Measurements from ENCODE around the gene MATN4. TPM values are rescaled to one million over a fixed set of nuclear protein-coding genes. Genes with fewer than 3 reads are reported as not detected.

MATN4 gene
- total RNA-seq, 1 experiment from 2014 or later = 0.64 TPM

DNA sequence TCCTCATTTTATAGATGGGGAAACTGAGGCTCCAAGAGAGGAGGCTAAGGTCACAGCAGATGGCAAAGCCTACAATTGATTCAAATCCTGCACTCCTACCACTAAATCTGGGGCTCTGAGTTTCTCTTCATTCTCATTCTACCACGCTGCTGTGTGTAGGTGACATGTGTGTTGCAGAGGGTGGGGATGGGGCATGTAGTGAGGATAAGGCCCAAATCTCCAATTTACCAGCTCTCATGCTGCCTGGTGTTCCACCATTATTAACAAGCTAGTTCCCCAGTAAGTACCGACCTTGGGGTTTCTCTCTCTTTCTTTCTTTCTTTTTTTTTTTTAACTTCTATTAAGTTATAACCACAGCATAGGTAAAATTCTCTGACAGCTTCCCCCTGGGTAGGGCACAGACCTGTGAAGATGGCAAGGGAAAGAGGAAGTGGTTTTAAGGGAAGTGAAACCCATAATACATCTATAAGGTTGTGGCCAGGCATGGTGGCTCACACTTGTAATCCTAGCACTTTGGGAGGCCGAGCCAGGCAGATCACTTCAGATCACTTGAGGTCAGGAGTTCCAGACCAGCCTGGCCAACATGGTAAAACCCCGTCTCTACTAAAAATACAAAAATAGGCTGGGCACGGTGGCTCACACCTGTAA lies 13.0 kb upstream of the MATN4 start:
- no TSS peak for BruUV-seq (replicated peaks)
- no peak for TF ChIP-seq CEBPB (IDR thresholded peaks at IDR 0.05; ENCODE audit: low read depth)
- TF ChIP-seq TCF7L2 (IDR thresholded peaks at IDR 0.05; ENCODE audit: borderline replicate concordance, extremely low read depth, insufficient read depth, insufficient read length) = no peak
- no peak for TF ChIP-seq YY1 (IDR thresholded peaks at IDR 0.05; ENCODE audit: extremely low read depth, insufficient replicate concordance, low read depth, low read length)
- TF ChIP-seq REST (IDR thresholded peaks at IDR 0.05; ENCODE audit: low read depth) = no peak
- no peak for TF ChIP-seq ZNF274 (IDR thresholded peaks at IDR 0.05; ENCODE audit: low read depth, low read length)
- no peak for TF ChIP-seq CBX3 (IDR thresholded peaks at IDR 0.05; ENCODE audit: low read depth)
- Histone ChIP-seq H3K4me1 (ENCODE audit: control insufficient read depth in 1 of 2, insufficient read depth in 2 of 2, low read length in 2 of 2) (no peaks in the 10 kb centered on the region), H3K79me2 (ENCODE audit: insufficient read depth, low read length) (no peaks in the 10 kb centered on the region), H3K4me2 (ENCODE audit: low read length) (no peak overlapping the region), H3K27ac (ENCODE audit: low read depth, low read length) (no peak overlapping the region), H3K27me3 (ENCODE audit: insufficient read depth, low read length) (no peaks in the 10 kb centered on the region), H3K9me3 (ENCODE audit: control insufficient read depth in 1 of 2, insufficient read depth in 1 of 2, low read depth in 1 of 2, low read length in 2 of 2) (no peaks in the 10 kb centered on the region), H3K4me3 (replicated peaks in 1 of 2; ENCODE audit: low read depth in 1 of 2, low read length in 2 of 2) (no peak overlapping the region), H4K20me1 (ENCODE audit: insufficient read depth) (no peaks in the 10 kb centered on the region), H2AFZ (ENCODE audit: low read depth, low read length, poor library complexity, severe bottlenecking) (no peak overlapping the region), H3K36me3 (ENCODE audit: control insufficient read depth in 1 of 2, insufficient read depth in 2 of 2, low read length in 2 of 2) (no peaks in the 10 kb centered on the region), H3K9me2 (ENCODE audit: insufficient read depth) (no peaks in the 10 kb centered on the region), H3K9ac (ENCODE audit: low read length) (no peak overlapping the region)
- ChIA-PET RAD21 (ENCODE audit: low non-redundant PET in 1 of 2, low total read pairs in 2 of 2, uncharacterized antibody in 2 of 2, unreplicated experiment in 2 of 2) (interaction anchor here (0.7 to 2.6 kb wide), 4 partner anchors 53 to 450 kb away, joined by 3 to 9 read pairs (median 6); no protein-coding TSS in a partner anchor), CTCF (interaction anchor here (1.3 to 6.9 kb wide), 5 partner anchors 9 to 450 kb away, joined by 3 to 100 read pairs (median 5); no protein-coding TSS in a partner anchor), POLR2A (interaction anchor here (1.1 kb wide), 1 partner anchor 28 kb away, joined by 5 read pairs; the partner anchor contains the start of gene SDC4)
- DNase-seq (ENCODE audit: low read depth, low spot score) (no peak), ATAC-seq (no peak)
- intact Hi-C loops (cut with micrococcal nuclease) = no loop called here
